K562 (cell line): ENCODE measurements around the gene MAGEB1. TPM values are rescaled to one million over a fixed set of nuclear protein-coding genes. Genes with fewer than 3 reads are reported as not detected.

ENCODE experiments used
- ATAC-seq: fragments of 200-7000 bp; cut with Tn5 transposase; 3 replicates; pipeline ENCODE4 v1.9.1; 2020; ENCODE audit warnings: moderate library complexity
- BruUV-seq: library from RNA; stranded (reverse); fragments of 400-500 nt; replicated peaks from 2 replicates; lab custom pipeline; 2021; lab: Mats Ljungman, UMichigan
- CTCF ChIA-PET: fragments of 300-600 bp; formaldehyde crosslinking; extraction: SDS; loops from one replicate; lab custom pipeline; 2021; ENCODE audit warnings: low intra/inter-chr PET ratio; lab: Yijun Ruan, JAX
- POLR2A ChIA-PET: fragments of 300-600, 350-650 bp; sonication (Branson Sonifier 250); formaldehyde crosslinking; extraction: SDS; loops from one replicate; lab custom pipeline; 2021; ENCODE audit warnings: antibody characterized with exemption, inconsistent platforms; lab: Yijun Ruan, JAX
- DNase-seq, 4 experiments: peaks; one replicate each; pipeline versions ENCODE4 v3.0.0 to v3.0.0-alpha.2; 2011 to 2018; ENCODE audit warnings: low spot score in 3 of 4, mixed read lengths in 3 of 4; ENCODE audit errors: extremely low read depth in 1 of 4
- FAIRE-seq: peaks from 2 replicates; lab custom pipeline; 2011; peaks lifted over from hg19 to GRCh38; lab: Jason Lieb, UNC
- H2AFZ ChIP-seq: 2 replicates; pipeline ENCODE4 v1.6.0; 2011; ENCODE audit warnings: low read depth, low read length, control low read depth, inconsistent platforms
- H3K27ac ChIP-seq: fragments of 200-600 bp; 3 replicates; pipeline ENCODE4 v1.8.0; 2011; ENCODE audit warnings: low read depth, mild to moderate bottlenecking, control low read depth, inconsistent platforms, low read length, moderate library complexity, mixed read lengths; ENCODE audit errors: extremely low read depth
- H3K27me3 ChIP-seq, 2 experiments: fragments of 300-600 bp in 1 of 2; 2 replicates in 1 of 2; 3 replicates in 1 of 2; pipeline versions ENCODE4 v1.6.0 to v1.8.0; 2011; ENCODE audit warnings: inconsistent platforms in 2 of 2, low read length in 2 of 2, mild to moderate bottlenecking in 1 of 2, mixed read lengths in 1 of 2, moderate library complexity in 1 of 2; ENCODE audit not compliant: control insufficient read depth in 2 of 2, insufficient read depth in 2 of 2
- H3K36me3 ChIP-seq: fragments of 300-600 bp; 3 replicates; pipeline ENCODE4 v1.8.0; 2011; ENCODE audit warnings: mild to moderate bottlenecking, low read length, inconsistent platforms; ENCODE audit not compliant: control insufficient read depth, insufficient read depth
- H3K4me1 ChIP-seq, 2 experiments: fragments of 200-600 bp in 1 of 2; replicated peaks in 1 of 2; 2 replicates in 1 of 2; 3 replicates in 1 of 2; pipeline versions ENCODE4 v1.5.1 to v1.8.0; 2011; ENCODE audit warnings: inconsistent platforms in 2 of 2, low read length in 2 of 2, mild to moderate bottlenecking in 1 of 2, mixed read lengths in 1 of 2, moderate library complexity in 1 of 2; ENCODE audit not compliant: control insufficient read depth in 2 of 2, insufficient read depth in 2 of 2
- H3K4me2 ChIP-seq: 2 replicates; pipeline ENCODE4 v1.6.1; 2011; ENCODE audit warnings: low read length, control low read depth, inconsistent platforms, mixed read lengths; ENCODE audit not compliant: insufficient read depth
- H3K4me3 ChIP-seq: fragments of 200-600 bp; sonication (generic), shearing (Covaris generic); 2 replicates; pipeline ENCODE4 v1.5.1; 2016; ENCODE audit warnings: control low read depth, inconsistent platforms
- H3K79me2 ChIP-seq: fragments of 200-600 bp; 3 replicates; pipeline ENCODE4 v1.8.0; 2011; ENCODE audit warnings: low read length, inconsistent platforms; ENCODE audit not compliant: control insufficient read depth, insufficient read depth
- H3K9ac ChIP-seq, 2 experiments: 2 replicates each; pipeline versions ENCODE4 v1.6.0 to v1.6.1; 2011; ENCODE audit warnings: low read depth in 2 of 2, low read length in 2 of 2, control low read depth in 1 of 2, inconsistent platforms in 1 of 2, mild to moderate bottlenecking in 1 of 2, mixed read lengths in 1 of 2; ENCODE audit not compliant: insufficient read depth in 1 of 2
- H3K9me1 ChIP-seq: one replicate; pipeline ENCODE4 v1.6.0; 2011; ENCODE audit warnings: inconsistent platforms, mild to moderate bottlenecking, low read length, moderate library complexity; ENCODE audit not compliant: control insufficient read depth, insufficient read depth
- H3K9me3 ChIP-seq: replicated peaks from 2 replicates; pipeline ENCODE4 v1.5.1; 2011; ENCODE audit warnings: low read depth, low read length, inconsistent platforms; ENCODE audit not compliant: control insufficient read depth, insufficient read depth
- H4K20me1 ChIP-seq: replicated peaks from 2 replicates; pipeline ENCODE4 v1.6.1; 2011; ENCODE audit warnings: low read length, inconsistent platforms, mixed read lengths; ENCODE audit not compliant: control insufficient read depth, insufficient read depth
- ATF1 ChIP-seq, 2 experiments: fragments of 450-650 bp in 1 of 2; IDR thresholded peaks; 2 replicates each; pipeline ENCODE4 v1.6.1; 2016; ENCODE audit warnings: missing compliant biosample characterization in 1 of 2, missing genetic modification characterization in 1 of 2
- E4F1 ChIP-seq: fragments of 250-450 bp; sonication (Bioruptor Pico); IDR thresholded peaks from 2 replicates; pipeline ENCODE4 v1.5.0; 2021; ENCODE audit warnings: mild to moderate bottlenecking, borderline replicate concordance
- HDAC1 ChIP-seq, 2 experiments: fragments of 450-650 bp; IDR thresholded peaks; 2 replicates each; pipeline ENCODE4 v1.6.1; 2016 to 2017; ENCODE audit warnings: inconsistent platforms in 1 of 2, mild to moderate bottlenecking in 1 of 2, moderate library complexity in 1 of 2
- ILF3 ChIP-seq: fragments of 450-650 bp; IDR thresholded peaks from 2 replicates; pipeline ENCODE4 v1.6.1; 2018; ENCODE audit warnings: antibody characterized with exemption, mild to moderate bottlenecking, moderate library complexity, borderline replicate concordance
- MCM5 ChIP-seq: fragments of 450-650 bp; IDR thresholded peaks from 2 replicates; pipeline ENCODE4 v1.6.1; 2016; ENCODE audit warnings: low read depth
- NCOA2 ChIP-seq, 2 experiments: fragments of 450-650 bp; IDR thresholded peaks; 2 replicates each; pipeline ENCODE4 v1.6.1; 2018; ENCODE audit warnings: mild to moderate bottlenecking in 2 of 2, moderate library complexity in 1 of 2; ENCODE audit not compliant: partially characterized antibody in 2 of 2
- NFE2L1 ChIP-seq: fragments of 450-650 bp; IDR thresholded peaks from 2 replicates; pipeline ENCODE4 v1.6.1; 2016; ENCODE audit warnings: missing genetic modification characterization, low read depth, mild to moderate bottlenecking, missing compliant biosample characterization, moderate library complexity, borderline replicate concordance
- PURB ChIP-seq: sonication (generic); formaldehyde crosslinking; IDR thresholded peaks from 2 replicates; pipeline ENCODE4 v1.9.0; 2021; ENCODE audit warnings: low read depth, mild to moderate bottlenecking, missing genetic modification reagents
- USF1 ChIP-seq: sonication (generic); formaldehyde crosslinking; IDR thresholded peaks from 2 replicates; pipeline ENCODE4 v1.9.0; 2022; ENCODE audit warnings: mild to moderate bottlenecking, missing genetic modification reagents
- ZNF695 ChIP-seq: fragments of 450-650 bp; formaldehyde crosslinking; IDR thresholded peaks from 2 replicates; pipeline ENCODE4 v1.4.0; 2020; ENCODE audit warnings: mild to moderate bottlenecking, moderate library complexity
- ZNF76 ChIP-seq: fragments of 250-450 bp; sonication (Bioruptor Pico); IDR thresholded peaks from 2 replicates; pipeline ENCODE4 v1.4.0; 2020; ENCODE audit warnings: mild to moderate bottlenecking, moderate library complexity, borderline replicate concordance
- in situ Hi-C: fragments of 300-500 bp; cut with MboI; formaldehyde crosslinking; loops from 4 replicates; pipeline ENCODE4 v1.15.0; 2018; ENCODE audit warnings: inconsistent platforms, mixed read lengths
- intact Hi-C: fragments of 100-400 bp; cut with micrococcal nuclease; formaldehyde crosslinking; loops from 2 replicates; pipeline ENCODE4 v1.14.2; 2022
- polyA plus RNA-seq, 8 experiments: library from polyadenylated mRNA; depleted of rRNA in 4 of 8; stranded (reverse) in 5 of 8; unstranded in 3 of 8; fragments of >200 nt; fragmentation: Nextera tagmentation in 2 of 8; fragmentation: Illumina TruSeq in 1 of 8; extraction: Ambion mirVana in 2 of 8; extraction: Trizol in 1 of 8; gene quantifications; 2 replicates each; pipeline versions ENCODE4 v1.2.1 to v1.2.3, GENCODE V29; 2011 to 2014; ENCODE audit warnings: inconsistent platforms in 1 of 8, missing spikeins in 1 of 8
- total RNA-seq, 7 experiments: library from RNA; depleted of rRNA in 6 of 7; stranded (reverse); fragments of >200 nt in 6 of 7; fragmentation: Illumina TruSeq in 2 of 7; extraction: Trizol in 2 of 7; gene quantifications; 2 replicates each; pipeline versions ENCODE4 v1.2.1 to v1.2.3, GENCODE V29; 2011 to 2021; ENCODE audit warnings: low replicate concordance in 1 of 7

MAGEB1 gene
- total and polyA plus RNA-seq, 9 of the 15 experiments (the other 6 are each of a cell fraction or from before 2014, with no cell fraction given) = 32.6 to 100 (median 43.4) TPM

- TF ChIP-seq USF1 (CRISPR knock-in tag) (no peak), E4F1 (no peak), ILF3 (no peak), NCOA2 (IDR thresholded peaks at IDR 0.05; ENCODE audit: partially characterized antibody in 2 of 2) (no peak), MCM5 (no peak), ATF1 (CRISPR knock-in tag; IDR thresholded peaks at IDR 0.05) (no peak), ATF1 (tag; IDR thresholded peaks at IDR 0.05) (no peak), HDAC1 (IDR thresholded peaks at IDR 0.05) (no peak), ZNF76 (CRISPR knock-in tag) (no peak), NFE2L1 (tag) (no peak), PURB (CRISPR knock-in tag) (no peak), ZNF695 (CRISPR knock-in tag) (no peak)
- Histone ChIP-seq H3K36me3 (no peaks in the 10 kb centered on the region), H3K9me3 (no peaks in the 10 kb centered on the region), H3K9ac (0 out of 4 replicates have a peak overlapping the region, but pooled peaks of 1 of the 2 experiments have one; percentile 29), H2AFZ (peak overlapping the region; percentile 71; the same call in 1 of the 2 replicates), H4K20me1 (no peaks in the 10 kb centered on the region), H3K27ac (peak overlapping the region; percentile 86), H3K9me1 (no peaks in the 10 kb centered on the region), H3K27me3 (no peaks in the 10 kb centered on the region), H3K79me2 (no peaks in the 10 kb centered on the region), H3K4me3 (no peak overlapping the region), H3K4me2 (no peak overlapping the region), H3K4me1 (peaks cover 0 to 20% of the 10 kb centered on the region in 2 experiments; a peak in 2 of 5 replicates)
- no TSS peak for BruUV-seq
- FAIRE-seq (no peak), DNase-seq (peak in 1 of 4 experiments; percentile 3), ATAC-seq (no peak)
- intact Hi-C loops (loop anchor here (5.0 kb wide), 1 partner anchor 65 kb away; the partner anchor contains the start of gene MAGEB2), in situ Hi-C loops (no loop called here)
- ChIA-PET CTCF (no interaction called here), POLR2A (no interaction called here)
Observed at GRCh38 chrX:30282527-30282926, 35.6 kb downstream of the MAGEB1 start.
